ENCODE measurements around the gene CYSRT1. TPM values are rescaled to one million over a fixed set of nuclear protein-coding genes. Genes with fewer than 3 reads are reported as not detected.

The CYSRT1 gene
- total RNA-seq, 1 donor from 2014 or later: 0.27 TPM

DNA sequence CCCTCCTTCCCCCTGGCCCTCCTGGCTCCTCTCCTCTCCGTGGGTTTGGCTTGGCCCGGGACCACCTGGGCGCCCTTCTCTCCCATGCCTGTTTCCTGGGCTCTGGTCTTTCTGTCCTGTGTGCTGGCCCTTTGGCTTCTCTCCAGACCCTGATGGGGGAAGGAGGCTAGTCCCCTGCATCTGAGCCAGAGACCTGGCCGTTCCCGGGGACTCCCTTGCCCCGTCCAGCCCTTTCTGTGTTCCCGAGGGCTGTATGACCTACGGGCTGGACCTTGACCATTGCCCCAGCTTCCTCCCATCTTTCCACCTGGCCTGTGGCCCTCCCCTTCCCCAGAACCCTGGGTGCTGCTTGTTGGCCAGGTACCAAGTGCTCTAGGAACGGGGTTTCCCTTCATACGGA is 38.5 kb downstream of the CYSRT1 start:
- intact Hi-C loops (cut with micrococcal nuclease): no loop called here

DNA sequence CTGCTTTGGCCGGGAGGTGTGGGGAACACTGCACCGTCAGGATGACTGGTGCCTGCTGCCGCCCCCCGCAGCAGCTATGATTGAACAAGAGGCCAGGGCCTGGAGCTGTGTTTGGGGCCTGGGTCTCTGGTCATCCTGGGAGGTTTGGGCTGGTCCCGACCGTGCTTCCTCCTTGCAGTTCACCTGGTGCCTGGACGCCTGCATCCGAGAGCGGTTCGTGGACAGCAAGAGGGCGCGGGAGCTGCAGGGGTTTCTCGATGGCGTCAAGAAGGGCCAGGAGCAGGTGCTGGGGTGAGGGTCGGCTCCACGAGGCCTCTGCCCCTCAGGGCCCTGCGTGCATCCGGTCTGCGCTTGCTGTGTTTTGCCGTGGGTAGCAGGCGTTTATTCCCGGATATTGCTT is 39.1 kb downstream of the CYSRT1 start:
- intact Hi-C loops (cut with micrococcal nuclease): no loop called here

DNA sequence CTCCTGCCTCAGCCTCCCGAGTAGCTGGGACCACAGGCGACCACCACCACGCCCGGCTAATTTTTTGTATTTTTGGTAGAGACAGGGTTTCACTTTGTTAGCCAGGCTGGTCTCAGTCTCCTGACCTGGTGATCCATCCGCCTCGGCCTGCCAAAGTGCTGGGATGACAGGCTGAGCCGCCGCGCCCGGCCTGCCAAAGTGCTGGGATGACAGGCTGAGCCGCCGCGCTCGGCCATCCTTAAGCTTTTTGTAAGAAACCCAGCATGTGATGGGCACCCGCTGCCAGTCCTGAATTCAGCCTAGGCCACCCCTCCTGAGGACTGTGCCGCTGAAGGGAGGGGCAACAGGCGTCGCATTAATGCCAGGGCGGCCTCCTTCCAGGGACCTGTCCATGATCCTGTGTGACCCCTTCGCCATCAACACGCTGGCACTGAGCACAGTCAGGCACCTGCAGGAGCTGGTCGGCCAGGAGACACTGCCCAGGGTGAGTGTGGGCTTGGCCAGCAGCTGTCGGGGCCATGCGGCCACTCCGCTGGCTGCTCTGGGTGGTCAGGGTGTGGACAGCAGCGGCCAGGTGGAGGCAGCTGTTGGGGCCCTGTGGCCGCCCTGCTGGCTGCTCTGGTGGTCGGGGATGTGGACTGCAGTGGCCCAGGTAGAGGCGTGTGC is 40.7 kb downstream of the CYSRT1 start:
- intact Hi-C loops (cut with micrococcal nuclease): no loop called here

DNA sequence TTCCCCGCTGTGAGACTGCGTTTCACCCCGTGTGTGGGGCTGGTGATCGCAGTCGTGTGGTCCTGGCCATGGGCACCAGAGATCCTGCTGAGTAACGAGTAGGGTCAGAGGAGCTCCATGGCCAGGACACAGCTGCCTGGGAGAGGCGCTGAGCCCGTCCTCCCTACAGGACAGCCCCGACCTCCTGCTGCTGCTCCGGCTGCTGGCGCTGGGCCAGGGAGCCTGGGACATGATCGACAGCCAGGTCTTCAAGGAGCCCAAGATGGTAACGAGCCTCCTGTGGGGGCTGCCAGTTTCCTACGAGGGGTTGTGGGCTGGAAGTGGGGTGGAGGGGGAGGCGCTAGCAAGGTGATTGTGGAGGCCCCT is 41.2 kb downstream of the CYSRT1 start:
- intact Hi-C loops (cut with micrococcal nuclease): no loop called here

DNA sequence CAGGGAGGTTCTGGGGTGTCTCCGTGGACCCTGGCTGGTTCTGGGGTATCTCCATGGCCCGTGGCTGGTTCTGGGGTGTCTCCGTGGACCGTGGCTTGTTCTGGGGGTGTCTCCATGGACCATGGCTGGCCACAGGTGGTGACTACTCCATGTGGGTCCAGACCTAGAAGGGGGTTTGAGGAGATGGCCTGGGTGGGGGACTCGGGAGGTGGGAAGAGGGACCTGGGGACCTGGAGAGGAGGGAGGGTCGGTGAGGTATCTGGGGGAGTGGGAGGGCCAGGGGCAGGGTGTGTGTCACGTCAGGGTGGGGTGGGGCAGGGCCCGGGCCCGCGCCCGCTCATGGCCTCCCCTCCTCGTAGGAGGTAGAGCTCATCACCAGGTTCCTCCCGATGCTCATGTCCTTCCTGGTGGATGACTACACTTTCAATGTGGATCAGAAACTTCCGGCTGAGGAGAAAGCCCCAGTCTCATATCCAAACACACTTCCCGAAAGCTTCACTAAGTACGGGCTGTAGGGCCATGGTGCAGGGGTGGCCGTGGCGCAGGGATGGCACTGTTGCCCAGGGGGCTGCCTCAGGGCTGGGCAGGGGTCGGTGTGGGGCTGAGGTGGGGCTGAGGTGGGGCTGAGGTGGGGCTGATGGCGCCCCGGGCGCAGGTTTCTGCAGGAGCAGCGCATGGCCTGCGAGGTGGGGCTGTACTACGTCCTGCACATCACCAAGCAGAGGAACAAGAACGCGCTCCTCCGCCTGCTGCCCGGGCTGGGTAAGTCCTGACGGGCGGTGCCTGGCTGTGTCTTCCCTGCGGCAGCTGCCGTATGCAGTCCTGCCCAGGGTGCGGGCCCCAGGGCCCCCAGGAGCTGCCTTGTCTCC is 41.8 kb downstream of the CYSRT1 start:
- intact Hi-C loops (cut with micrococcal nuclease): no loop called here

DNA sequence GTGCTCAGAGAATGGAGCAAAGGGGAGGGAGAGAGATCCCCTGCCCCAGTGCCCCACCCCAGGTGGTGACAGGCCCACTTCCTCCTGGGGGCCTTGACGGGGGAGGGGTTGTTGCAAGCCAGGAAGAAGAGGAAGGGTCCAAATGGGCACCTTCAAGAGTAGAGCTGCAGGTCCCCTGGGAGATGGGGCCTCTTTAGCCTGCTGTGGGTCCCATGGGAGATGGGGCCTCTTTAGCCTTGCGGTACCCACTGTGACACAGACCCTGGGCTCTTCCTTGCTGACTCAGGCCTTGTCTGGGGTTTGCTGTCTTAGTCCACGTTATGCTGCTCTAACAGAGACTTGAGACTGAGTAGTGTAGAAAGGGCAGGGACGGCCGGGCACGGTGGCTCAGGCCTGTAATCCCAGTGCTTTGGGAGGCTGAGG is 43.0 kb downstream of the CYSRT1 start:
- intact Hi-C loops (cut with micrococcal nuclease): no loop called here

DNA sequence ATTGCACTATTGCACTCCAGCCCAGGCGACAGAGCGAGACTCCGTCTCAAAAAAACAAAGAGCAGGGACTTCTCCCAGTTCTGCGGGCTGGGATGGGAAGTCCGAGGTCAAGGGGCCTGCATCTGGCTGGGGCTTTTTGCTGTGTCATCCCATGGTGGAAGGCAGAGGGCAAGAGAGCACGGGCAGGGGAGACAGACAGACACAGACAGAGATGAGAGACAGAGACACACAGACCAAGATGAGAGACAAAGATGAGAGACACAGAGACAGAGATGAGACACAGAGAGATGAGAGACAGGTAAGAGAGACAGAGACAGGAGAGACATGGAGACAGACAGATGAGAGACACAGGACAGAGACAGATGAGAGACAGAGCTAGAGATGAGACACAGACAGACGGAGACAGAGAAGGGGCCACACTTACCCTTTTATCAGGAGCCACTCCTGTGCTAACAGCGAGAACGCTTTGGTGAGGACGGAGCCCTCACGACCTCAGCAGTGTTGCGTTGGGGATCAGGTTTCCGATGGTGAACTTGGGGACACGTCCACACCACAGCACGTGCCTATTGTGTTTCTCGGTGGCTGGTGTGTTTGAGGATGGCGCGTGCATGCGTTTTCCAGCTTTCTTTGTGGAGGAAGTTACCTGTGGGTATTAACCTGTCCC is 43.7 kb downstream of the CYSRT1 start:
- intact Hi-C loops (cut with micrococcal nuclease): no loop called here

DNA sequence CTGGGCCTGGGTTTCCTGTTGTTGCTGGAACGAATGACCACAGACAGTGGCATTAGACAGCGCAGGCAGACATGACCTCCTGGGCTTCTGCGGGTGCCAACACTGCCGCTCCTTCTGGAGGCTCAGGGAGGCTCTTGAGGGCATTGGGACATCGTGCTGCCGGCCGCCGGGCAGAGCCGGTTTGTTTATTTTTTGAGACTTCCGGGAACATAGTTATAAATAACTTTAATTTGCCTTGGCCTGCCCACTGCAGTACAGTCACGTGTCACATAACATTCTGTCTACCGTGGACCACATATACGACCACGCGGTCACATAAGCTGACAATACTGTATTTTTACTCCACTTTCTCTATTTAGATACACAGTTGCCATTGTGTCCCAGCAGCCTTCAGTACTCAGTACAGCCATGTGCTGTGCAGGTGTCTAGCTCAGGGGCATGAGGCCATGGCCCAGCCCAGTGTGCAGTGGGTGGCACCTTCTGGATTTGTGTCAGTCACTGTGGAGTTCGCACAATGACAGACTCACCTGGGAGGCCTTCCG is 44.3 kb downstream of the CYSRT1 start:
- intact Hi-C loops (cut with micrococcal nuclease): no loop called here

DNA sequence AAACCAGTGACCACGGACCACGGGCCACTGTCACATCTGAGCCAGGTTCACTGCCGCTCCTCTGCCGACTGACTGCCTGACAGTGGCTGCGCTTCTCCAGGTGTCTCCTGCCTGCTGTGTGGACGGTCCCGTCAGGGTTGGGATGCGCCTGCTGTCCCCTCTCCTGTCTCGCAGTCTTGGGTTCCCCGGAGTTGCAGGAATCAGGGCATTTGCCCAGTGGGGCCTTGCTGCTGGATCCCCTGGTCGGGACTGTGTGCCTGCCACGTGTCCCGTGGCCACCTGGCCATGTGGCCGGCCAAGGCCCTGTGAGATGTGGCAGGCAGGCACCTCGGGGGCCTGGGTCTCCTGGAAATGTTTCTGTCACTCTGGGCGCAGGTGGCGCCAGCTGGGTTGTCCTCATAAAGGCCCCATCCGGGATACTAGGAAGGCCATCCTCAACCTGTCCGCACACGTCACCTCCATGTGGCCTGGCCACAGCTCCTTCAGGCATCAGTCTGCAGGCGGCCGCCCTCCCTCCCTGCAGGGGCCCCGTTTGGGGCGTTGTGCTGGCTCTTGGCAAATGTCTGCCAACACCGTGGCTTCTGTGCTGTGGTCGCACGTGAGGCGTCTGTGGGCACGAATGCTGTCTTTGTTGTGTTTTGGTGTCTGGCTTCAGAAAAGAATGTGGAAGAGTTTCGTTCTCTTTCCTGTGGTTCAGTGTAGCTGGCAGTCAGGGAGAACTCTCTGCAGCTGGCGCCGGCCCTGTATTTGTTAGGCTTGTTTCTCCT is 46.1 kb downstream of the CYSRT1 start:
- intact Hi-C loops (cut with micrococcal nuclease): no loop called here

DNA sequence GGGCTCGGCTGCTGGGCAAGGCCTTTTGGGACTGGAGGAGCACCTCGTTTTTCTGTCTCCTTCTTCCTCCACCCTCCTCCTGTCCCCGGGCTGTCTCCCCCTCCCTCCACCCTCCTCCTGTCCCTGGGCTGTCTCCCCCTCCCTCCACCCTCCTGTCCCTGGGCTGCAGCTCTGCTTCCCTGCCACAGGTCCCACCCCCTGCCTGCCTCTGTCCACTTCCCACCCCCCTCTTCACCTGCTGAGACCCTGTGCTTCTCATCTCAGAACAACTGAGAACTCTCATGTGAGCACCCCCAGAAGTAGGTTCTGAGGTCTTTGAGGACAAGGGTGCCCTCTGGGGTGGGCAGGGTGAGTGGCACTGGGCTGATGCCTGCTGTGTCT is 46.7 kb downstream of the CYSRT1 start:
- intact Hi-C loops (cut with micrococcal nuclease): no loop called here

DNA sequence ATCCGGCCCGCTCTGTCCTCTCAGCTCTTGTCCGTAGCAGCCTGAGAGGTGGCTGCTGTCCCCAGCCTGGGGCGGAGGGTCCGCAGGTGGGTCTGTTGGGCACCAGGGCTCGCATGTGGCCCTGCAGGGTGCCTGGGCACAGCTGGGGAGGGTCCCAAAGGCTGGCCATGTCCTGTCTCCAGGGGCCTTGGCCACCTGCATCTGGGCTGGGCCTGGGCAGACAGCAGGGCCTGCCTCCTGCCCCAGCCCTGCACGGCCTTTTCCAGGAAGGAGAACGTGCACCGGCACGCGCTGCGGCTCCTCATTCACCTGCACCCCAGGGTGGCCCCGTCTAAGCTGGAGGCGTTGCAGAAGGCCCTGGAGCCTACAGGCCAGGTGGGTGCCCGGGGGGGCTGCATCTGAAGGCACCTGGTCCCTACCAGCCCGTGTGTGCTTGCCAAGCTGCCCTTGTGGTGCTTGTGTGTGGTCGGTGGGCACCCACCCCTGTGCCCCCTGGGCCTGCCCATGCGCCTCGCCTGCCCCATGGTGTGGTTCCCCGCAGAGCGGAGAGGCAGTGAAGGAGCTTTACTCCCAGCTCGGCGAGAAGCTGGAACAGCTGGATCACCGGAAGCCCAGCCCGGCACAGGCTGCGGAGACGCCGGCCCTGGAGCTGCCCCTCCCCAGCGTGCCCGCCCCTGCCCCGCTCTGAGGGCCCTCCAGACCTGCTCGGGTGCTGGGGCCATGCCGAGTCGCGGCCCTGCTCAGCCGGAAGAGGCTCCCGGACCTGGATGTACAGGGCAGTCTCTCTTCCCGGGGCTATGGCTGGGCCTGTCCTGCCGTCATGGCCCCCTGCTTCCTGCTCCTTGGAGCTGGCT is 47.5 kb downstream of the CYSRT1 start:
- intact Hi-C loops (cut with micrococcal nuclease): no loop called here

DNA sequence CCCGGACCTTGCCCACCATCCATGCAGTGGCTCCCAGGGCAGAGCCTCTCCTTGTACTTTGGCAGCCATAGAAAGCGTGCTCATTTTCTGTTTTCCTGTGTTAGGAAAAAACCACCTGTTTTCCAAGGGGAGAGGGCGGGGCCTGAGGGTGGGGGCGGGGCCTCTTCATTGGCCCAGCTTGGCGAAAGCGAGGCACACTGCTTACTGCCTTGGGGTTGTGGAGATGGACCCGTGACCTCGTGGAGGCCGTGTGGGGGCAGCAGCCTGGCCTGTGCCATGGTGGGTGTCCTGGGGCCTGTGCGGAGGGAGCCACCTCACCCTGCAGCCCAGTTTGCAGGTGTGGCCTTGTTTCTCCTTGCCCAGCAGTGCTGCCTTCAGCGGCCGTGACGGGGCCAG is 48.1 kb downstream of the CYSRT1 start:
- intact Hi-C loops (cut with micrococcal nuclease): no loop called here

DNA sequence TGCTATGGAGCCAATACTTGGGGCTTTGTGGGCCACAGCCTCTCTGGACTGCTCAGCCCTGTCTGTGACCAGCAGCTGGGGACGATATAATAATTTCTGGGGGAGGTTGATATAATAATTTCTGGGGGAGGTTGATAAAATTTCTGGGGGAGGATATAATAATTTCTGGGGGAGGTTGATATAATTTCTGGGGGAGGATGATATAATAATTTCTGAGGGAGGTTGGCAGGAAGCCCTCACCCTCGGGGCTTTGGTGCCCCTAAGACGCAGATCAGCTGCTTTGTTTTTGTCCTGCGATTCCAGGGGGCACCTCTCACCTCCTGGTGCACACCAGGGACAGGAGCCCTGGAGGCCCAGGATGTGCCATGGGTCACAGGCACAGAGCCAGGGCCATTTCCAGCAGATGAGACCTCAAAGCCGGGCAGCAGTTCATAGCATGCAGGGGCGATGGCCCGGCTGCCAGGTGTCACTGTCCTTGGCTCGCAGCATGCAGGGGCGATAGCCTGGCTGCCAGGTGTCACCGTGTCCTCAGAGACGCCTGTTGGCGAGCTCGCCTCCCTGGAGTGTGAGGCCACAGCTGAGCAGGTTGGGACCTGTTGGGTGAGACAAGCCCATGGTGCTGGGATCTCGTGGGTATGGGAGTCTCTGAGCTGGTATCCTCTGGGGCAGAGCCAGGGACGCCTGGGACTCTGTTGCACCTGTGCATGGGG is 48.8 kb downstream of the CYSRT1 start:
- intact Hi-C loops (cut with micrococcal nuclease): no loop called here

DNA sequence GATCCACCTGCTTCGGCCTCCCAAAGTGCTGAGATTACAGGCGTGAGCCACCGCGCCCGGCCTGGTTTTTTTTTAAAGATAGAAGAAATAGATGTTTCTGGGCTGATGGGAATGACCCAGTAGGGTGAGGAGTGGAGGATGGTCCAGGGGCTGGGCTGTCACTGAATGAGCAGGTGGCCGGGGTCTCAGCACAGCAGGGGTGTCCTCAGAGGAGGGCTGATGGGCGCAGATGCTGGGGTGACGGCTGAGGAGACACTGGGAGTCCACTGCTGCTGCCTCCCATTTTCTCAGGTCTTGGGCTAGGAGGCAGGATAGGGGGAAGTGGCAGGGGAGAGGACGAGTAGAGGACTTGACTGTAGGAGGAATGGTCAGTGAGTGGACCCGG is 50.2 kb downstream of the CYSRT1 start:
- intact Hi-C loops (cut with micrococcal nuclease): no loop called here

Other genes starting within 250 kb of the CYSRT1 start
- gene PTGDS, start 247.7 kb upstream of the CYSRT1 start, total RNA-seq: 5.2 and 5.3 TPM in 2 replicates
- not detected in 2 replicates for gene LCNL1, start 242.2 kb upstream of the CYSRT1 start, total RNA-seq
- 79.8 and 84.2 TPM in 2 replicates for gene PAXX, start 232.8 kb upstream of the CYSRT1 start, total RNA-seq
- 1.4 and 1.8 TPM in 2 replicates for gene CLIC3, start 228.6 kb upstream of the CYSRT1 start, total RNA-seq
- gene ABCA2, start 196.9 kb upstream of the CYSRT1 start, total RNA-seq: 30.0 and 33.9 TPM in 2 replicates
- 1.7 and 1.9 TPM in 2 replicates for gene FUT7, start 193.1 kb upstream of the CYSRT1 start, total RNA-seq
- gene NPDC1, start 179.0 kb upstream of the CYSRT1 start, total RNA-seq: 56.7 and 57.3 TPM in 2 replicates
- gene ENTPD2, start 171.1 kb upstream of the CYSRT1 start, total RNA-seq: not detected in 2 replicates
- 19.7 and 21.1 TPM in 2 replicates for gene SAPCD2, start 154.6 kb upstream of the CYSRT1 start, total RNA-seq
- 15.1 and 15.7 TPM in 2 replicates for gene UAP1L1, start 147.7 kb upstream of the CYSRT1 start, total RNA-seq
- 50.4 and 54.3 TPM in 2 replicates for gene MAN1B1, start 138.2 kb upstream of the CYSRT1 start, total RNA-seq
- gene DPP7, start 110.4 kb upstream of the CYSRT1 start, total RNA-seq: 251 and 260 TPM in 2 replicates
- gene GRIN1, start 86.0 kb upstream of the CYSRT1 start, total RNA-seq: 0.15 and 0.37 TPM in 2 replicates
- gene LRRC26, start 55.1 kb upstream of the CYSRT1 start, total RNA-seq: not detected in 2 replicates
- not detected in 2 replicates for gene TMEM210, start 53.1 kb upstream of the CYSRT1 start, total RNA-seq
- gene ANAPC2, start 36.6 kb upstream of the CYSRT1 start, total RNA-seq: 77.0 and 77.9 TPM in 2 replicates
- 88.4 and 88.8 TPM in 2 replicates for gene SSNA1, start 36.5 kb upstream of the CYSRT1 start, total RNA-seq
- gene TPRN, start 24.4 kb upstream of the CYSRT1 start, total RNA-seq: 9.5 and 9.9 TPM in 2 replicates
- 29.4 and 30.7 TPM in 2 replicates for gene TMEM203, start 19.5 kb upstream of the CYSRT1 start, total RNA-seq
- 40.9 and 45.3 TPM in 2 replicates for gene NDOR1, start 19.5 kb upstream of the CYSRT1 start, total RNA-seq
- gene RNF208, start 2.9 kb upstream of the CYSRT1 start, total RNA-seq: 4.3 and 5.0 TPM in 2 replicates
- not detected in 2 replicates for gene RNF224, start 2.3 kb downstream of the CYSRT1 start, total RNA-seq
- not detected in 2 replicates for gene SLC34A3, start 5.7 kb downstream of the CYSRT1 start, total RNA-seq
- 275 and 280 TPM in 2 replicates for gene TUBB4B, start 16.1 kb downstream of the CYSRT1 start, total RNA-seq
- gene STPG3, start 26.1 kb downstream of the CYSRT1 start, total RNA-seq: 0.27 TPM in 1 of 2 replicates, not detected in the other
- 64.6 and 66.9 TPM in 2 replicates for gene NELFB, start 30.2 kb downstream of the CYSRT1 start, total RNA-seq
- 16.8 and 16.9 TPM in 2 replicates for gene TOR4A, start 52.6 kb downstream of the CYSRT1 start, total RNA-seq
- gene NRARP, start 77.1 kb downstream of the CYSRT1 start, total RNA-seq: 1.5 and 1.8 TPM in 2 replicates
- gene EXD3, start 198.0 kb downstream of the CYSRT1 start, total RNA-seq: 8.7 and 8.9 TPM in 2 replicates
- 0.44 and 0.80 TPM in 2 replicates for gene NOXA1, start 198.2 kb downstream of the CYSRT1 start, total RNA-seq
- gene ENTPD8, start 216.2 kb downstream of the CYSRT1 start, total RNA-seq: 0.07 TPM in 1 of 2 replicates, not detected in the other
- 30.5 and 33.1 TPM in 2 replicates for gene NSMF, start 234.2 kb downstream of the CYSRT1 start, total RNA-seq